Spleen (tissue), 7 donors: ENCODE results near the gene RASSF7.

Experiments used
- POLR2A ChIP-seq, 3 donors: fragments of 450-650 bp; IDR thresholded peaks; one replicate each; pipeline ENCODE4 v1.5.1; 2017; ENCODE audit warnings: antibody characterized with exemption in 3 of 3, mild to moderate bottlenecking in 1 of 3
- TF ChIP-seq, protein P1 (sequence below), 11 experiments: fragments of 200-600 bp in 7 of 11; fragments of 450-650 bp in 4 of 11; sonication (generic) in 4 of 11; IDR thresholded peaks in 8 of 11; conservative IDR thresholded peaks in 3 of 11; 1 replicate in 7 of 11; 2 replicates in 4 of 11; pipeline versions ENCODE4 v1.4.0 to v1.8.0; 2016 to 2021; ENCODE audit warnings: antibody characterized with exemption in 11 of 11, inconsistent platforms in 4 of 11, mild to moderate bottlenecking in 1 of 11
- donor health status: DM: no; HTN: no; CAD: no; lungs with moderate emphysema.
- donor health status: DM: no; HTN: no; CAD: no.
- donor health status: DM: no; HTN: no; CAD: no.

DNA sequence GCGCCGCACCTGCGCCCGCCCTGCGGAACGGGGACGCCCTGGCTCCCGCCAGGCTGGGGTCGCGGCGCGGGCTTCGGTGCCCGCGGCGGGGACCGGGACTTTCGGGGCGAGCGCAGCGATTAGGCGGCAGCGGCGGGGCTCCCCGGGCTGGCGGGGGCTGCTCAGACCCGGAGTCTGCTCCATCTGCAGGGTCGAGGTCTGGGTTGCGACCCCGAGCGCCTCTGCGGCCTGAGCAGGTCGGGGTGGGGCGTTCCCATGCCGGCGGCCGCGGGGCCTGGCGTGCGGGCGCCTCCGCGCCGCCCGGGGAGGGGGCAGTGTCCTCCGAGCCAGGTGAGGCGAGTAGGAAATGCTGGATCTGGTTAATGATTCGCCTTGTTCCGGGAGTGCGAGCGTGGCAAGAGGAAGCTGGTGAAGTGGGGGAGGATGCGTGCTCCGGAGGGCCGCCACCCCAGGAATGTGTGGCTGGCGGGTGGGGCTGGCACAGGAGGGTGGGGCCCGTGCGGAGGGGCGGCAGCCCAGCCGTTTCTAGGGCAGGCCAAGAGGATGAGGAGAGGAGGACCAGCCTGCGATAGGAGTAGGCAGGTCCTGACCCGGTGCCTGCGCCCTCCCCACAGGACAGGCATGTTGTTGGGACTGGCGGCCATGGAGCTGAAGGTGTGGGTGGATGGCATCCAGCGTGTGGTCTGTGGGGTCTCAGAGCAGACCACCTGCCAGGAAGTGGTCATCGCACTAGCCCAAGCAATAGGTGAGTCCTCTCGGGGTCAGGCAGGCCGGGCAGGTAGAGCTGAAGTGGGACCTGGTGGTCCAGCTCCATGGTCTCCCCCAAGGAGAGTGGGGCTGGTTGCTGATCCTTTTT is 606 bp downstream of the RASSF7 start:
- TF ChIP-seq, protein P1, sequence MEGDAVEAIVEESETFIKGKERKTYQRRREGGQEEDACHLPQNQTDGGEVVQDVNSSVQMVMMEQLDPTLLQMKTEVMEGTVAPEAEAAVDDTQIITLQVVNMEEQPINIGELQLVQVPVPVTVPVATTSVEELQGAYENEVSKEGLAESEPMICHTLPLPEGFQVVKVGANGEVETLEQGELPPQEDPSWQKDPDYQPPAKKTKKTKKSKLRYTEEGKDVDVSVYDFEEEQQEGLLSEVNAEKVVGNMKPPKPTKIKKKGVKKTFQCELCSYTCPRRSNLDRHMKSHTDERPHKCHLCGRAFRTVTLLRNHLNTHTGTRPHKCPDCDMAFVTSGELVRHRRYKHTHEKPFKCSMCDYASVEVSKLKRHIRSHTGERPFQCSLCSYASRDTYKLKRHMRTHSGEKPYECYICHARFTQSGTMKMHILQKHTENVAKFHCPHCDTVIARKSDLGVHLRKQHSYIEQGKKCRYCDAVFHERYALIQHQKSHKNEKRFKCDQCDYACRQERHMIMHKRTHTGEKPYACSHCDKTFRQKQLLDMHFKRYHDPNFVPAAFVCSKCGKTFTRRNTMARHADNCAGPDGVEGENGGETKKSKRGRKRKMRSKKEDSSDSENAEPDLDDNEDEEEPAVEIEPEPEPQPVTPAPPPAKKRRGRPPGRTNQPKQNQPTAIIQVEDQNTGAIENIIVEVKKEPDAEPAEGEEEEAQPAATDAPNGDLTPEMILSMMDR (IDR thresholded peaks at IDR 0.05 in 8 of 11, conservative IDR thresholded peaks at IDR 0.05 in 3 of 11) = no peak
- TF ChIP-seq POLR2A (IDR thresholded peaks at IDR 0.05) = no peak
